ENCODE data around the gene C5orf63.
"Not testable (repeated sequence)": the region's sequence is repeated elsewhere in the genome, so short reads cannot be mapped to it uniquely, and the experiment has no call there.

C5orf63 gene

GRCh38 chr5:127025467-127025866, 47.8 kb downstream of the C5orf63 start:
- Histone ChIP-seq H3K4me3 (ENCODE audit: low read depth, low read length) (no peak overlapping the region), H3K9me3 (no peaks in the 10 kb centered on the region), H3K27me3 (no peaks in the 10 kb centered on the region), H3K4me1 (no peaks in the 10 kb centered on the region; the same call in 1 of the 2 replicates), H3K36me3 (no peaks in the 10 kb centered on the region)
- TF ChIP-seq, protein P1, sequence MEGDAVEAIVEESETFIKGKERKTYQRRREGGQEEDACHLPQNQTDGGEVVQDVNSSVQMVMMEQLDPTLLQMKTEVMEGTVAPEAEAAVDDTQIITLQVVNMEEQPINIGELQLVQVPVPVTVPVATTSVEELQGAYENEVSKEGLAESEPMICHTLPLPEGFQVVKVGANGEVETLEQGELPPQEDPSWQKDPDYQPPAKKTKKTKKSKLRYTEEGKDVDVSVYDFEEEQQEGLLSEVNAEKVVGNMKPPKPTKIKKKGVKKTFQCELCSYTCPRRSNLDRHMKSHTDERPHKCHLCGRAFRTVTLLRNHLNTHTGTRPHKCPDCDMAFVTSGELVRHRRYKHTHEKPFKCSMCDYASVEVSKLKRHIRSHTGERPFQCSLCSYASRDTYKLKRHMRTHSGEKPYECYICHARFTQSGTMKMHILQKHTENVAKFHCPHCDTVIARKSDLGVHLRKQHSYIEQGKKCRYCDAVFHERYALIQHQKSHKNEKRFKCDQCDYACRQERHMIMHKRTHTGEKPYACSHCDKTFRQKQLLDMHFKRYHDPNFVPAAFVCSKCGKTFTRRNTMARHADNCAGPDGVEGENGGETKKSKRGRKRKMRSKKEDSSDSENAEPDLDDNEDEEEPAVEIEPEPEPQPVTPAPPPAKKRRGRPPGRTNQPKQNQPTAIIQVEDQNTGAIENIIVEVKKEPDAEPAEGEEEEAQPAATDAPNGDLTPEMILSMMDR (IDR thresholded peaks at IDR 0.05; ENCODE audit: low read depth, low read length) = no peak
- DNase-seq = no peak

- TF ChIP-seq, protein P1 (IDR thresholded peaks at IDR 0.05; ENCODE audit: low read depth, low read length) = no peak
- DNase-seq = no peak
- H3K4me3 ChIP-seq (ENCODE audit: low read depth, low read length) = no peak overlapping the region
- no peaks in the 10 kb centered on the region; the same call in 1 of the 2 replicates for H3K4me1 ChIP-seq
- no peaks in the 10 kb centered on the region for H3K36me3 ChIP-seq
- no peaks in the 10 kb centered on the region for H3K27me3 ChIP-seq
- no peaks in the 10 kb centered on the region for H3K9me3 ChIP-seq
Measured at GRCh38 chr5:127024821-127025220, 48.5 kb downstream of the C5orf63 start.

- DNase-seq = not testable (repeated sequence)
Measured at GRCh38 chr5:127023552-127024191, 49.6 kb downstream of the C5orf63 start.

DNA sequence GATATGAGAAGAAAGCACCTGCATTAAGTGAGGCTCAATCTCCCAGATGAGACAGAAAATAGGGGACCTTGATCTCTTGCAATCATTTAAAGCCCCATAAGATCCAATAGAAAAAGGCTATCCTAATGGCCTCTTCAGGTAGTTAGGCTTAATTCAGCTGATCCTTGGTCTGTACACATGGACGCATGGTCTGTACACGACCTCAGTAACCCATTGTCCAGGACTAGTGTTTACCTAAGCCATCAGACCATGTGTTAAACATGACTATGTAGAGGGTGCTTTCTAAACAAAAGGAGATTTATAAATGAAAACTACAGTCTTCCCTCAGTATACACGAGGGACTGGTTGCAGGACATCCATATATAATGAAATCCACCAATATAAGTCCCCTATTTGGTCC, 50.5 kb downstream of the C5orf63 start:
- H3K4me3 ChIP-seq (ENCODE audit: low read depth, low read length) = no peak overlapping the region
- DNase-seq = no peak
- TF ChIP-seq, protein P1 (IDR thresholded peaks at IDR 0.05; ENCODE audit: low read depth, low read length) = no peak

More at GRCh38 chr5:127023552-127024191, 49.6 kb downstream of the C5orf63 start:
- not testable (repeated sequence) for H3K27me3 ChIP-seq; H3K36me3 ChIP-seq; H3K4me3 ChIP-seq (ENCODE audit: low read depth, low read length); H3K9me3 ChIP-seq; H3K4me1 ChIP-seq

GRCh38 chr5:127019928-127020327, 53.4 kb downstream of the C5orf63 start:
- Histone ChIP-seq H3K27me3 (no peaks in the 10 kb centered on the region), H3K9me3 (no peaks in the 10 kb centered on the region), H3K36me3 (no peaks in the 10 kb centered on the region), H3K4me3 (ENCODE audit: low read depth, low read length) (no peak overlapping the region), H3K4me1 (no peaks in the 10 kb centered on the region; the same call in 1 of the 2 replicates)
- TF ChIP-seq, protein P1 (IDR thresholded peaks at IDR 0.05; ENCODE audit: low read depth, low read length) = no peak
- no peak for DNase-seq

More for the DNA sequence above, 50.5 kb downstream of the C5orf63 start:
- H3K9me3 ChIP-seq = no peaks in the 10 kb centered on the region
- H3K36me3 ChIP-seq = no peaks in the 10 kb centered on the region
- H3K4me1 ChIP-seq = no peaks in the 10 kb centered on the region; the same call in 1 of the 2 replicates
- H3K27me3 ChIP-seq = no peaks in the 10 kb centered on the region

DNA sequence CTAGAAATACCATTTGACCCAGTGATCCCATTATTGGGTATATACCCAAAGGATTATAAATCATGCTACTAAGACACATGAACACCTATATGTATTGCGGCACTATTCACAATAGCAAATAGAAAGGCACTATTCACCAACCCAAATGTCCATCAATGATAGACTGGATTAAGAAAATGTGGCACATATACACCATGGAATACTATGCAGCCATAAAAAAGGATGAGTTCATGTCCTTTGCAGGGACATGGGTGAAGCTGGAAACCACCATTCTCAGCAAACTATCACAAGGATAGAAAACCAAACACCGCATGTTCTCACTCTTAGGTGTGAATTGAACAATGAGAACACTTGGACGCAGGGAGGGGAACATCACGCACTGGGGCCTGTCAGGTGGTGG, 56.6 kb downstream of the C5orf63 start:
- DNase-seq; H3K36me3 ChIP-seq; H3K4me1 ChIP-seq; H3K4me3 ChIP-seq (ENCODE audit: low read depth, low read length); H3K9me3 ChIP-seq; H3K27me3 ChIP-seq: not testable (repeated sequence)

DNA sequence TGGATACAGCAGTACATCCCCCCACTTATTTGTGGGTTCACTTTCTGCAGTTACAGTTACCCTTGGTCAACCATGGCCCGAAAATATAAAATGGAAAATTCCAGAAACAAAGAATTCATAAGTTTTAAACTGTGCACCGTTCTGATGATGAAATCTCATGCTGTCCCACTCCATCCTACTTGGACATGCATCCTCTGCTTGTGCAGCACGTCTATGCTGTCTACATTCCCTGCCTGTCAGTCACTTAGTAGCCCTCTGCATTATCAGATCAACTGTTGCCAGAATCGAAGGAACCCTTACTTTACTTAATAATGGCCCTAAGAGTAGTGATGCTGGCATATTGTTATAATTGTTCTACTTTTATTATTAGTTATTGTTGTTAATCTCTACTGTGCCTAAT, 57.6 kb downstream of the C5orf63 start:
- no peak for DNase-seq
- no peaks in the 10 kb centered on the region for H3K27me3 ChIP-seq
- TF ChIP-seq, protein P1 (IDR thresholded peaks at IDR 0.05; ENCODE audit: low read depth, low read length) = no peak

More for the DNA sequence above, 57.6 kb downstream of the C5orf63 start:
- Histone ChIP-seq H3K9me3 (no peaks in the 10 kb centered on the region), H3K4me3 (ENCODE audit: low read depth, low read length) (no peak overlapping the region), H3K36me3 (no peaks in the 10 kb centered on the region), H3K4me1 (no peaks in the 10 kb centered on the region)
